Lower lobe of right lung (tissue), 2 donors: ENCODE data around the gene MFGE8. TPM values are rescaled to one million over a fixed set of nuclear protein-coding genes. Genes with fewer than 3 reads are reported as not detected.
"Not testable (repeated sequence)": the region's sequence is repeated elsewhere in the genome, so short reads cannot be mapped to it uniquely, and the experiment has no call there.

Experiments
- ATAC-seq, 2 donors: fragments of 200-7000 bp; cut with Tn5 transposase; one replicate each; pipeline ENCODE4 v1.9.1; 2020 to 2022; ENCODE audit warnings: mild to moderate bottlenecking in 2 of 2, moderate library complexity in 2 of 2
- DNase-seq: peaks from one replicate; pipeline ENCODE4 v3.0.0-alpha.2; 2020
- H3K27ac ChIP-seq: fragments of 200-600 bp; one replicate; pipeline ENCODE4 v1.8.0; 2022
- H3K27me3 ChIP-seq: fragments of 200-600 bp; one replicate; pipeline ENCODE4 v1.8.0; 2022; ENCODE audit warnings: low read depth
- H3K36me3 ChIP-seq: fragments of 200-600 bp; one replicate; pipeline ENCODE4 v1.8.0; 2022; ENCODE audit warnings: mild to moderate bottlenecking
- H3K4me1 ChIP-seq: fragments of 200-600 bp; one replicate; pipeline ENCODE4 v1.8.0; 2022
- H3K4me3 ChIP-seq: fragments of 200-600 bp; one replicate; pipeline ENCODE4 v1.8.0; 2022; ENCODE audit warnings: mild to moderate bottlenecking
- H3K9me3 ChIP-seq: fragments of 200-600 bp; one replicate; pipeline ENCODE4 v1.8.0; 2022
- intact Hi-C: fragments of 100-400 bp; cut with DNase I; formaldehyde crosslinking; loops from one replicate; pipeline ENCODE4 v1.11.0; 2022
- total RNA-seq: library from RNA; stranded (reverse); fragmentation: NEBNext Ultra II Directional; extraction: Animal tissue kit (Norgen Biotek cat#: 25700); gene quantifications from one replicate; pipeline ENCODE4 v1.2.1, GENCODE V29; 2021
- TF ChIP-seq, protein P1 (sequence below): fragments of 200-600 bp; IDR thresholded peaks from one replicate; pipeline ENCODE4 v1.8.0; 2022; ENCODE audit warnings: antibody characterized with exemption, mild to moderate bottlenecking
- donor health status: DM: no; HTN: yes; CAD: no; lungs with severe emphysema.

MFGE8 gene
- total RNA-seq, 1 donor from 2014 or later: 125 TPM

DNA sequence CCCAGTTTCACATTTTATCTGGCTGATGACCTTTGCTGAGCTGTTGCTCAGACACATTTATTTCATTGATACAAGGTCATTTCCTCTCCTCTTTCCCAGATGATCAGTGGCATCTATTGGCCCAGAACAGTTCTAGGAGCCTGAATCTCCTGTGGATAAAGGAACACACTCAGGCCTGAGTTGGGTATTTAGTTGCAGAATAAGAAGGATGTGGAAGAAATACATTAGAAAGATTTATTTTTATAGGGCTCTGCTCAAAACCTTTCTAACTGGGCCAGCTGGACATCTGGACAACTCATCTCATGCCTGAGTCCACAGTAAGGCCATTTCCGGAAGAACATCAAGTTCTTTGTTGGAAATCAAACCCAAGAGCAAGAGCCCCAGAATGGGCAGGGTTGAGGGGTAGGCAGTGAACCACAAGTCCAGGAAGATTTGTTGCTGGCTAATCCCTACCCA is 19.7 kb upstream of the MFGE8 start:
- ATAC-seq: no peak
- Histone ChIP-seq H3K9me3 (no peaks in the 10 kb centered on the region), H3K27ac (no peak overlapping the region), H3K4me1 (no peaks in the 10 kb centered on the region), H3K36me3 (no peaks in the 10 kb centered on the region), H3K27me3 (no peaks in the 10 kb centered on the region), H3K4me3 (no peak overlapping the region)
- DNase-seq: no peak
- intact Hi-C loops: no loop called here
- TF ChIP-seq, protein P1, sequence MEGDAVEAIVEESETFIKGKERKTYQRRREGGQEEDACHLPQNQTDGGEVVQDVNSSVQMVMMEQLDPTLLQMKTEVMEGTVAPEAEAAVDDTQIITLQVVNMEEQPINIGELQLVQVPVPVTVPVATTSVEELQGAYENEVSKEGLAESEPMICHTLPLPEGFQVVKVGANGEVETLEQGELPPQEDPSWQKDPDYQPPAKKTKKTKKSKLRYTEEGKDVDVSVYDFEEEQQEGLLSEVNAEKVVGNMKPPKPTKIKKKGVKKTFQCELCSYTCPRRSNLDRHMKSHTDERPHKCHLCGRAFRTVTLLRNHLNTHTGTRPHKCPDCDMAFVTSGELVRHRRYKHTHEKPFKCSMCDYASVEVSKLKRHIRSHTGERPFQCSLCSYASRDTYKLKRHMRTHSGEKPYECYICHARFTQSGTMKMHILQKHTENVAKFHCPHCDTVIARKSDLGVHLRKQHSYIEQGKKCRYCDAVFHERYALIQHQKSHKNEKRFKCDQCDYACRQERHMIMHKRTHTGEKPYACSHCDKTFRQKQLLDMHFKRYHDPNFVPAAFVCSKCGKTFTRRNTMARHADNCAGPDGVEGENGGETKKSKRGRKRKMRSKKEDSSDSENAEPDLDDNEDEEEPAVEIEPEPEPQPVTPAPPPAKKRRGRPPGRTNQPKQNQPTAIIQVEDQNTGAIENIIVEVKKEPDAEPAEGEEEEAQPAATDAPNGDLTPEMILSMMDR: no peak

DNA sequence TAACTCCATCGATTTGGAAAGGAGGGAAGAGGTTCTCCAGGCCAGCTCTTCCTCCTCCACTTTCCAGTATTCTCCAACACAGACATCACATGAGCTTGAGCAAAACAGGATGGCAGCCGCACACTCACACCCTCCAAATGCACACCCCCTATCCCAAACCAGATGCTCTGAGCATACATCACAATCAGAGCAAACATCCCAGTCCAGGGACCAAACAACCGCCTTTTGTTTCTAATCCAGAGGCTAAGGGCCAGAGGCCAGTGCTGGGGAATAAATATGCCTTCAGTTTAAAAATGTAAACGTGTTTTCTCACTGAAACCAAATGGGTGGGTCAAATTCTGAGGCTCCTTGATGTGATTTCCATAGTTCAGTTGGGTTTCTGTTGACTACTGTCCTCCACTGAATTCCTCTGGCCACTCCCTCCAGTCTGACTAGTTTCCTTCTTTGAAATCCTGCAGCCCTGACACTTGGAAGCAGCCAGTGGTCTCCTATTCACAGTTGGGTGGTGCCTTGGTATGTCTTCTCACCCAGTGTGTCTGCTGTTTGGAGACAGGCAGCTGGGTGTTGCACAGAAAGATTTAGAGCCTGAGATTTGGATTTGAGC is 19.2 kb upstream of the MFGE8 start:
- Histone ChIP-seq H3K36me3 (no peaks in the 10 kb centered on the region), H3K4me3 (no peak overlapping the region), H3K4me1 (no peaks in the 10 kb centered on the region), H3K9me3 (no peaks in the 10 kb centered on the region), H3K27me3 (no peaks in the 10 kb centered on the region), H3K27ac (no peak overlapping the region)
- DNase-seq (no peak), ATAC-seq (no peak)
- intact Hi-C loops: no loop called here
- TF ChIP-seq, protein P1: no peak

DNA sequence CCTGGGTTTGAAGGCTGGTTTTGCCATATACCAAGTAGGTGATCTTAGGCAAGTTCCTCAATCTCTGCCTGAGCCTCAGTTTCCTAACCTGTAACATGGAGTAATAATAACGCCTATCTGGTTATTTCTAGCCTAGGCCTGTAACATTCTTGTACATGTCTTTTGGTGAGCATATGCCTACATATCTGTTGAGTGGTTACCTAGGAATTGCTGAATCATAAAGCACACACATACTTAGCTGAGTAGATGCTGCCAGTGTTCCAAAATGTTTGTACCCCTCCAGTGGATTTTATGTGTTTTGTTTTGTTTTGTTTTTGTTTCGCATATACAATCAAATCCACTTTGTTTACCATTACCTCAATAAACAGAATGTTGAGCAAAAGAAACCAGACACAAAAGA is 17.4 kb upstream of the MFGE8 start:
- Histone ChIP-seq H3K9me3 (no peaks in the 10 kb centered on the region), H3K27ac (no peak overlapping the region), H3K36me3 (no peaks in the 10 kb centered on the region), H3K4me1 (no peaks in the 10 kb centered on the region), H3K4me3 (no peak overlapping the region), H3K27me3 (no peaks in the 10 kb centered on the region)
- no peak for ATAC-seq
- TF ChIP-seq, protein P1: no peak
- DNase-seq: no peak
- intact Hi-C loops: no loop called here

DNA sequence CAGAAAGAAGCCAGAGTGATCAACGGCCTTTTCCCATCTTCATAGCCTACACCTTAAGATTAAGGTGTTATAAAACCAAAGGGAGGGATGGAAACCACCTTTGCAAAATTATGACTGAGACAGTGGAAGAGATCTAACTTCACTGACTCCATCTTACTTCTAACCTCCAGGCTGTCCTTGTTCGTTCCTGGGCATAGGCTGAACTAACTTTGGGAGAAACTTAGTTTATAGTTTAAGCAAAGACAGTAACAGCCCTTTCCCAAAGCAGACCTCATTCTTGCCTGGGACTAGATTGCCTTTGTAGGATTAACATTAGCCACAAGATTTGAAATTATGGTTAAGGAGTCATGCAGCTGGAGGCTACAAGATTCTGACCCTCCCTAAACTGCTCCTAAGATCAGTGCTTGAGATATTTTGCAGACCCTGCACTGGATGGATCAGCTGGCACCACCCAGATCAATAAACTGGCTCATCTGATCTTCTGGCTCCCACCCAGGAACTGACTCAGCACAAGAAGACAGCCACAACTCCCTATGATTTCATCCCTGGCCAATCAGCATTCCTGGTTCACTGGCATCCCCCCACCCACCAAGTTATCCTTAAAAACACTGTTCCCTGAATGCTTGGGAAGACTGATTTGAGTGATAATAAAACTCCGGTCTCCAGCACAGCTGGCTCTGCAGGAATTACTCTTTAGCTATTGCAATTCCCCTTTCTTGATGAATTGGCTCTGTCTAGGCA is 16.3 kb upstream of the MFGE8 start:
- H3K4me3 ChIP-seq, DNase-seq, intact Hi-C loops, H3K4me1 ChIP-seq, ATAC-seq, H3K27me3 ChIP-seq, H3K9me3 ChIP-seq, H3K36me3 ChIP-seq, H3K27ac ChIP-seq: not testable (repeated sequence)

DNA sequence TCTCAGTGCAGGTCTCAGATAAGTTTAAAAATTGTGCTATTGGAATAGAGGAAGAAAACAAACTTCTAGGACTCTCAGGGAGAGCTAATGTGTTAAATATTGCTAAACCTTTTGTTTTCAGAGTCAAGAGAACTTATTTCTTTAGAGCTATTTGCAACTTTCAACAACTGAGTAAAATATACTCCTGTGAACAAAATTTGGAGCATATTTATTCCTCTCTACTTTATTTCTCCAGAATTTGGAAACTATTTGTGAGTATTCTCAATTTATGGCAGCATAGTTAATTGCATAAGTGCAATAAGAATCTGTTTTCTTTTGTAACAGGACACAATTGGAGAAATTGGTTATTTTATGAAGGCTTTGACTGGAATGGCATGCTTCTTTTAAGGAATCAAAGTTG is 15.0 kb upstream of the MFGE8 start:
- H3K9me3 ChIP-seq, H3K36me3 ChIP-seq, H3K27ac ChIP-seq, ATAC-seq, H3K4me3 ChIP-seq, DNase-seq, intact Hi-C loops, H3K27me3 ChIP-seq, H3K4me1 ChIP-seq: not testable (repeated sequence)

DNA sequence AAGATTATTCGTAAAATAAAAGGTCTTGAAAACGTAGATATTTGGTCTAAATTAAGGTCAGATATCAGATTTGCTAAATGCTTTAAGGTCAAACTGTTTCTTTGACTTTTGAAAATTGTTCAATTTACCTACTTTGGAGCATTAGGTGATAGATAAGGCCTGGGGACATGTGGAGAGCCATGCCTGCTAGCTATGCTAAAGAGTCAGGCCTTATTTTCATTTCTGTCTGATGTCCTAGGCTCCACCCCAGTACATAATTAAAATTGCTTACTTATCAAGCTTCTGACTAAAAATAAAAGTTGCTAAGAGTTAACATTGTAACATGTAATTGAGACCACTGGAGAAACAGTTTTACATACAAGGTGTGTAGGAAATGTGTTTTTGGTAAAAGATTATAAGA is 12.5 kb upstream of the MFGE8 start:
- H3K4me1 ChIP-seq, DNase-seq, H3K36me3 ChIP-seq, intact Hi-C loops, H3K4me3 ChIP-seq, ATAC-seq, H3K27me3 ChIP-seq, H3K27ac ChIP-seq, H3K9me3 ChIP-seq: not testable (repeated sequence)

DNA sequence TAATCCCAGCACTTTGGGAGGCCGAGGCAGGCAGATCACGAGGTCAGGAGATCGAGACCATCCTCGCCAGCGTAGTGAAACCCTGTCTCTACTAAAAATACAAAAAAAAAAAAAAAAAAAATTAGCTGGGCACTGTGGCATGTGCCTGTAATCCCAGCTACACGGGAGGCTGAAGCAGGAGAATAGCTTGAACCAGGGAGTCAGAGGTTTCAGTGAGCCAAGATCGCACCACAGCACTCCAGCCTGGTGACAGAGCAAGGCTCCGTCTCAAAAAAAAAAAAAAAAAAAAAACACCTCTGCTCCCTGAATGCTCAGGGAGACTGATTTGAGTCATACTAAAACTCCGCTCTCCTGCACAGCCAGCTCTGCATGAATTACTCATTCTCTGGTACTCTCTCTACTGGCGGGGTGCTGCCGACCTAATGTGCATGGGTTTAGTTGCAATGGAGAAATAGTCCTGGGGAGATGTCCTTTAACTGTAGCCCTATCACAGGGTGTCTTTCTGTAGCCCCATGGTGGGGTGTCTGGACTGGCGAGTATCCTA is 7.8 kb upstream of the MFGE8 start:
- H3K27ac ChIP-seq, DNase-seq, ATAC-seq, H3K27me3 ChIP-seq, H3K4me1 ChIP-seq, intact Hi-C loops, H3K4me3 ChIP-seq, H3K9me3 ChIP-seq, H3K36me3 ChIP-seq: not testable (repeated sequence)
